H1 (cell line): Measurements from ENCODE around the gene ADD3. TPM values are rescaled to one million over a fixed set of nuclear protein-coding genes. Genes with fewer than 3 reads are reported as not detected.
A peak's percentile ranks its signal among the peaks of the same experiment; 100 is the strongest.

Experiments
- CTCF ChIA-PET: fragments of 300-600 bp; sonication (Branson Sonifier 250); formaldehyde crosslinking; loops from one replicate; lab custom pipeline; 2021; ENCODE audit not compliant: partially characterized antibody; lab: Charles Lee
- POLR2A ChIA-PET: fragments of 300-600 bp; sonication (Branson Sonifier 250); formaldehyde crosslinking; loops from one replicate; lab custom pipeline; 2021; ENCODE audit warnings: inconsistent platforms; ENCODE audit not compliant: partially characterized antibody; lab: Charles Lee
- DNase-seq, 2 experiments: peaks; one replicate each; pipeline versions ENCODE4 v3.0.0 to v3.0.0-alpha.2; 2010 to 2022; ENCODE audit warnings: low spot score in 2 of 2, low read depth in 1 of 2, mixed read lengths in 1 of 2
- FAIRE-seq: peaks from 2 replicates; lab custom pipeline; 2011; peaks lifted over from hg19 to GRCh38; lab: Jason Lieb, UNC
- H2AFZ ChIP-seq: 2 replicates; pipeline ENCODE4 v1.8.1; 2012; ENCODE audit warnings: low read length, inconsistent platforms
- H2AK5ac ChIP-seq: 2 replicates; pipeline ENCODE4 v1.6.1; 2013; ENCODE audit warnings: low read depth, low read length
- H2BK120ac ChIP-seq: replicated peaks from 2 replicates; pipeline ENCODE3; 2013; ENCODE audit warnings: low read depth, low read length, inconsistent platforms
- H2BK12ac ChIP-seq: 2 replicates; pipeline ENCODE4 v1.6.1; 2013; ENCODE audit warnings: low read depth, low read length
- H2BK15ac ChIP-seq: 2 replicates; pipeline ENCODE4 v1.6.1; 2013; ENCODE audit warnings: low read length
- H2BK20ac ChIP-seq: 2 replicates; pipeline ENCODE4 v1.6.1; 2013; ENCODE audit warnings: low read length
- H2BK5ac ChIP-seq: 2 replicates; pipeline ENCODE4 v1.6.1; 2013; ENCODE audit warnings: low read depth, low read length
- H3K14ac ChIP-seq: 2 replicates; pipeline ENCODE4 v1.6.1; 2013; ENCODE audit warnings: inconsistent platforms; ENCODE audit not compliant: insufficient read length
- H3K18ac ChIP-seq: 2 replicates; pipeline ENCODE4 v1.6.1; 2013; ENCODE audit warnings: low read length; ENCODE audit errors: extremely low read depth
- H3K23ac ChIP-seq: 2 replicates; pipeline ENCODE4 v1.6.1; 2013; ENCODE audit warnings: inconsistent platforms; ENCODE audit not compliant: insufficient read length
- H3K23me2 ChIP-seq: 2 replicates; pipeline ENCODE4 v1.6.1; 2013; ENCODE audit warnings: low read depth, low read length
- H3K27ac ChIP-seq: 2 replicates; pipeline ENCODE4 v1.6.1; 2011; ENCODE audit warnings: low read depth, low read length, inconsistent platforms
- H3K27me3 ChIP-seq, 4 experiments: replicated peaks in 1 of 4; 1 replicate in 1 of 4; 2 replicates in 3 of 4; pipeline versions ENCODE4 v1.6.1 to v1.8.1; 2011 to 2013; ENCODE audit warnings: low read length in 3 of 4, mild to moderate bottlenecking in 3 of 4, inconsistent platforms in 2 of 4, mixed read lengths in 2 of 4, moderate library complexity in 1 of 4; ENCODE audit not compliant: control insufficient read depth in 3 of 4, insufficient read depth in 3 of 4; ENCODE audit errors: extremely low read depth in 1 of 4
- H3K36me3 ChIP-seq, 4 experiments: 2 replicates each; pipeline versions ENCODE4 v1.6.1 to v1.8.1; 2011 to 2013; ENCODE audit warnings: mild to moderate bottlenecking in 4 of 4, low read length in 3 of 4, moderate library complexity in 2 of 4, control low read depth in 1 of 4, inconsistent platforms in 1 of 4; ENCODE audit not compliant: insufficient read depth in 4 of 4, control insufficient read depth in 2 of 4
- H3K4ac ChIP-seq: replicated peaks from 2 replicates; pipeline ENCODE3; 2013; ENCODE audit warnings: low read length, low read depth, mixed read lengths, inconsistent platforms; ENCODE audit not compliant: insufficient read length
- H3K4me1 ChIP-seq, 4 experiments: replicated peaks in 1 of 4; 1 replicate in 1 of 4; 2 replicates in 3 of 4; pipeline versions ENCODE4 v1.6.1 to v1.8.1; 2011 to 2013; ENCODE audit warnings: low read length in 3 of 4, inconsistent platforms in 2 of 4, mixed read lengths in 1 of 4; ENCODE audit not compliant: insufficient read depth in 4 of 4, control insufficient read depth in 3 of 4
- H3K4me2 ChIP-seq, 2 experiments: 2 replicates each; pipeline versions ENCODE4 v1.6.1 to v1.8.1; 2011 to 2013; ENCODE audit warnings: low read depth in 2 of 2, low read length in 2 of 2, control low read depth in 1 of 2, inconsistent platforms in 1 of 2, mild to moderate bottlenecking in 1 of 2; ENCODE audit not compliant: insufficient read depth in 1 of 2
- H3K4me3 ChIP-seq, 4 experiments: fragments of 200-600, 300-600 bp in 1 of 4; sonication (generic), shearing (Covaris generic), sonication (Bioruptor Twin) in 1 of 4; 2 replicates each; pipeline versions ENCODE4 v1.5.1 to v1.8.1; 2011 to 2016; ENCODE audit warnings: low read length in 4 of 4, low read depth in 3 of 4, control low read depth in 2 of 4, inconsistent platforms in 2 of 4, mild to moderate bottlenecking in 2 of 4, mixed read lengths in 1 of 4, moderate library complexity in 1 of 4; ENCODE audit not compliant: insufficient read depth in 2 of 4; ENCODE audit errors: extremely low read depth in 1 of 4
- H3K56ac ChIP-seq: replicated peaks from 2 replicates; pipeline ENCODE3; 2013; ENCODE audit warnings: low read depth, mild to moderate bottlenecking, mixed read lengths, low read length, inconsistent platforms; ENCODE audit not compliant: insufficient read length
- H3K79me1 ChIP-seq: 2 replicates; pipeline ENCODE4 v1.6.1; 2013; ENCODE audit warnings: low read depth, low read length, control low read depth
- H3K79me2 ChIP-seq, 2 experiments: 2 replicates each; pipeline versions ENCODE4 v1.6.1 to v1.8.1; 2012 to 2013; ENCODE audit warnings: low read length in 2 of 2, mild to moderate bottlenecking in 2 of 2, inconsistent platforms in 1 of 2; ENCODE audit not compliant: insufficient read depth in 2 of 2, control insufficient read depth in 1 of 2
- H3K9ac ChIP-seq, 4 experiments: replicated peaks in 1 of 4; 1 replicate in 1 of 4; 2 replicates in 3 of 4; pipeline versions ENCODE4 v1.6.1 to v1.8.1; 2011 to 2013; ENCODE audit warnings: low read depth in 3 of 4, low read length in 3 of 4, control low read depth in 2 of 4, mild to moderate bottlenecking in 2 of 4, moderate library complexity in 2 of 4, inconsistent platforms in 1 of 4; ENCODE audit errors: extremely low read depth in 1 of 4
- H3K9me3 ChIP-seq, 2 experiments: 2 replicates each; pipeline versions ENCODE4 v1.6.1 to v1.8.1; 2012 to 2013; ENCODE audit warnings: mild to moderate bottlenecking in 2 of 2, moderate library complexity in 2 of 2, control low read depth in 1 of 2, inconsistent platforms in 1 of 2, low read depth in 1 of 2, low read length in 1 of 2, mixed read lengths in 1 of 2; ENCODE audit not compliant: insufficient read depth in 2 of 2
- H4K20me1 ChIP-seq, 2 experiments: replicated peaks in 1 of 2; 2 replicates each; pipeline versions ENCODE3 to v1.8.1; 2011 to 2013; ENCODE audit warnings: inconsistent platforms in 2 of 2, low read length in 2 of 2, mild to moderate bottlenecking in 1 of 2; ENCODE audit not compliant: insufficient read depth in 2 of 2, control insufficient read depth in 1 of 2
- H4K5ac ChIP-seq: 2 replicates; pipeline ENCODE4 v1.6.1; 2013; ENCODE audit warnings: low read length, low read depth, mixed read lengths, inconsistent platforms; ENCODE audit not compliant: insufficient read length
- H4K8ac ChIP-seq: 2 replicates; pipeline ENCODE4 v1.8.0; 2013; ENCODE audit warnings: mild to moderate bottlenecking, moderate library complexity, low read length, inconsistent platforms; ENCODE audit not compliant: insufficient read depth; ENCODE audit errors: extremely low read depth
- H4K91ac ChIP-seq: replicated peaks from 2 replicates; pipeline ENCODE3; 2013; ENCODE audit warnings: low read length, mixed read lengths, inconsistent platforms; ENCODE audit not compliant: insufficient read length
- BCL11A ChIP-seq, 2 experiments: IDR thresholded peaks; one replicate each; pipeline ENCODE4 v1.6.1; 2011; ENCODE audit warnings: low read depth in 2 of 2, low read length in 2 of 2, mild to moderate bottlenecking in 2 of 2
- CBX5 ChIP-seq: fragments of 300-800, 300-1000 bp; sonication (generic); IDR thresholded peaks from 2 replicates; pipeline ENCODE4 v1.7.1; 2016; ENCODE audit warnings: antibody characterized with exemption, low read length, low read depth
- CREB1 ChIP-seq: IDR thresholded peaks from 2 replicates; pipeline ENCODE4 v1.6.1; 2012; ENCODE audit warnings: inconsistent platforms
- EGR1 ChIP-seq: IDR thresholded peaks from 2 replicates; pipeline ENCODE4 v1.6.1; 2011; ENCODE audit warnings: low read depth, low read length, borderline replicate concordance
- PHF8 ChIP-seq: fragments of 200-600 bp; sonication (generic); conservative IDR thresholded peaks from 2 replicates; pipeline ENCODE4 v1.7.1; 2012; ENCODE audit warnings: low read depth, mild to moderate bottlenecking, inconsistent platforms, low read length, moderate library complexity
- POU5F1 ChIP-seq: IDR thresholded peaks from 2 replicates; pipeline ENCODE4 v1.6.1; 2011; ENCODE audit warnings: low read depth, mild to moderate bottlenecking, low read length, moderate library complexity
- RNF2 ChIP-seq: fragments of 200-900, 300-1000 bp; sonication (generic); IDR thresholded peaks from 2 replicates; pipeline ENCODE4 v1.7.1; 2016; ENCODE audit warnings: borderline replicate concordance, low read depth, mild to moderate bottlenecking, antibody characterized with exemption, low read length; ENCODE audit not compliant: poor library complexity, severe bottlenecking; ENCODE audit errors: missing control alignments
- SIRT6 ChIP-seq: IDR thresholded peaks from one replicate; pipeline ENCODE4 v1.7.1; 2012; ENCODE audit warnings: low read length, inconsistent platforms
- SIX5 ChIP-seq: IDR thresholded peaks from 2 replicates; pipeline ENCODE4 v1.6.1; 2011; ENCODE audit warnings: mild to moderate bottlenecking, low read depth, low read length
- SP1 ChIP-seq: IDR thresholded peaks from 2 replicates; pipeline ENCODE4 v1.6.1; 2011; ENCODE audit warnings: low read depth, low read length
- TBP ChIP-seq: IDR thresholded peaks from 2 replicates; pipeline ENCODE4 v1.6.1; 2011; ENCODE audit warnings: low read depth, low read length, improper control_type of control experiment
- YY1 ChIP-seq: IDR thresholded peaks from 2 replicates; pipeline ENCODE4 v1.6.1; 2011; ENCODE audit warnings: low read depth, mild to moderate bottlenecking, low read length
- WGBS, 2 experiments: shearing (Covaris generic) in 1 of 2; methylation state at CpG; one replicate each; pipeline versions ENCODE4 v1.1.6 to v1.1.7; 2013 to 2015; ENCODE audit warnings: low lambda C conversion rate in 2 of 2, mixed read lengths in 2 of 2, inconsistent platforms in 1 of 2, low coverage in 1 of 2, missing lambda C conversion rate in 1 of 2; ENCODE audit not compliant: insufficient replicate concordance in 2 of 2, insufficient coverage in 1 of 2, insufficient read length in 1 of 2; ENCODE audit errors: extremely low coverage in 1 of 2, missing lambda C conversion rate in 1 of 2; 5-methylcytosine and 5-hydroxymethylcytosine counted together
- polyA plus RNA-seq, 7 experiments: library from polyadenylated mRNA; depleted of rRNA in 3 of 7; stranded (reverse) in 5 of 7; unstranded in 2 of 7; fragments of >200 nt in 5 of 7; fragments of 200-250 nt in 2 of 7; gene quantifications; 1 replicate in 5 of 7; 2 replicates in 1 of 7; 4 replicates in 1 of 7; pipeline versions ENCODE4 v1.2.1 to v1.2.3, GENCODE V29; 2011 to 2013; ENCODE audit warnings: missing spikeins in 2 of 7, mixed read lengths in 2 of 7
- total RNA-seq: library from RNA; stranded (reverse); fragmentation: NEBNext Ultra II Directional; extraction: Animal tissue kit (Norgen Biotek cat#: 25700); gene quantifications from 2 replicates; pipeline ENCODE4 v1.2.1, GENCODE V29; 2021
- TF ChIP-seq, protein P1 (sequence below), 3 experiments: IDR thresholded peaks; 1 replicate in 2 of 3; 2 replicates in 1 of 3; pipeline versions ENCODE4 v1.5.1 to v1.6.1; 2011; ENCODE audit warnings: low read length in 3 of 3, mild to moderate bottlenecking in 3 of 3, inconsistent platforms in 2 of 3, low read depth in 1 of 3, moderate library complexity in 1 of 3; ENCODE audit not compliant: insufficient read depth in 1 of 3; ENCODE audit errors: control extremely low read depth in 1 of 3

ADD3 gene
- total and polyA plus RNA-seq, 2 of the 8 experiments (the other 6 are each of a cell fraction or from before 2014, with no cell fraction given), result 44.7 to 85.6 TPM

DNA sequence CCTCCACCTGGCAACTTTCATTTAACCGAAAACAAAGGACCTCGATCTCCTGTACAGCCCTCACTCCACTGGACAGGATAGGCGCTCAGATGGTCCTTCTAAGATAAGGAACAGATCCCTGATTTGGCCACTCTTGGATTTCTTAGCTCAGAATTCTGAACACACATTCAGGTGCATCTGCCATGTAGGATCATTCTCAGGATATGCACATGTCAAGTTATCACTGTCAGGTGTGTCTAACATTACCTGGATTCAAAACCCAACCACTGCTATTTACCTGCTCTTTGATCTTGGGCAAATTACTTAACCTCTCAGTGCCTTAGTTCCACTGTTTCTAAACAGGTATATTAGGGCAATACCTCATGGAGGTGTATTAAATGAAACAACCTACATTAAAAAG lies 12.2 kb upstream of the ADD3 start:
- DNase-seq (no peak), FAIRE-seq (no peak)
- Histone ChIP-seq H3K79me2 (no peaks in the 10 kb centered on the region), H3K27ac (no peak overlapping the region), H4K20me1 (no peaks in the 10 kb centered on the region), H2BK15ac (no peak overlapping the region), H3K14ac (no peak overlapping the region), H2AK5ac (no peak overlapping the region), H4K91ac (no peak overlapping the region), H3K23ac (no peak overlapping the region), H3K9ac (peak overlapping the region in 1 of 4 experiments; percentile 34; a peak in 1 of 7 replicates), H3K4me3 (no peak overlapping the region), H3K56ac (no peak overlapping the region), H3K79me1 (no peaks in the 10 kb centered on the region), H2BK20ac (no peak overlapping the region), H3K9me3 (no peaks in the 10 kb centered on the region), H2AFZ (no peak overlapping the region), H2BK12ac (no peak overlapping the region), H2BK120ac (no peak overlapping the region), H3K4ac (no peak overlapping the region), H3K23me2 (no peaks in the 10 kb centered on the region), H3K4me2 (no peak overlapping the region), H4K8ac (no peak overlapping the region), H3K36me3 (no peaks in the 10 kb centered on the region), H3K18ac (no peak overlapping the region), H3K4me1 (peaks cover 0 to 6% (median 0%) of the 10 kb centered on the region in 4 experiments; a peak in 2 of 7 replicates), H2BK5ac (no peak overlapping the region), H3K27me3 (no peaks in the 10 kb centered on the region), H4K5ac (no peak overlapping the region)
- POLR2A ChIA-PET, result no interaction called here
- WGBS, 2 experiments, result 98% methylated on average over 3 of the region's 3 CpGs; no CpG with 5 or more reads in 1 of the 2 experiments
- CTCF ChIA-PET, result no interaction called here
- TF ChIP-seq YY1, result no peak
- TF ChIP-seq CREB1, result no peak
- TF ChIP-seq PHF8, result no peak
- no peak for TF ChIP-seq TBP
- no peak for TF ChIP-seq POU5F1
- no peak for TF ChIP-seq SIRT6
- no peak for TF ChIP-seq BCL11A (IDR thresholded peaks at IDR 0.05; ENCODE audit: low read depth in 2 of 2, low read length in 2 of 2)
- no peak for TF ChIP-seq CBX5
- TF ChIP-seq, protein P1, sequence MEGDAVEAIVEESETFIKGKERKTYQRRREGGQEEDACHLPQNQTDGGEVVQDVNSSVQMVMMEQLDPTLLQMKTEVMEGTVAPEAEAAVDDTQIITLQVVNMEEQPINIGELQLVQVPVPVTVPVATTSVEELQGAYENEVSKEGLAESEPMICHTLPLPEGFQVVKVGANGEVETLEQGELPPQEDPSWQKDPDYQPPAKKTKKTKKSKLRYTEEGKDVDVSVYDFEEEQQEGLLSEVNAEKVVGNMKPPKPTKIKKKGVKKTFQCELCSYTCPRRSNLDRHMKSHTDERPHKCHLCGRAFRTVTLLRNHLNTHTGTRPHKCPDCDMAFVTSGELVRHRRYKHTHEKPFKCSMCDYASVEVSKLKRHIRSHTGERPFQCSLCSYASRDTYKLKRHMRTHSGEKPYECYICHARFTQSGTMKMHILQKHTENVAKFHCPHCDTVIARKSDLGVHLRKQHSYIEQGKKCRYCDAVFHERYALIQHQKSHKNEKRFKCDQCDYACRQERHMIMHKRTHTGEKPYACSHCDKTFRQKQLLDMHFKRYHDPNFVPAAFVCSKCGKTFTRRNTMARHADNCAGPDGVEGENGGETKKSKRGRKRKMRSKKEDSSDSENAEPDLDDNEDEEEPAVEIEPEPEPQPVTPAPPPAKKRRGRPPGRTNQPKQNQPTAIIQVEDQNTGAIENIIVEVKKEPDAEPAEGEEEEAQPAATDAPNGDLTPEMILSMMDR (IDR thresholded peaks at IDR 0.05; ENCODE audit: control extremely low read depth in 1 of 3, insufficient read depth in 1 of 3, low read depth in 1 of 3, low read length in 3 of 3), result no peak
- TF ChIP-seq SIX5, result no peak
- TF ChIP-seq RNF2, result no peak
- TF ChIP-seq SP1, result no peak
- no peak for TF ChIP-seq EGR1
